Sigmoid colon (tissue), 7 donors: Measurements from ENCODE around the gene CPVL. TPM values are rescaled to one million over a fixed set of nuclear protein-coding genes. Genes with fewer than 3 reads are reported as not detected.

Experiments
- DNase-seq: peaks from one replicate; pipeline ENCODE4 v3.0.0-alpha.2; 2019
- H3K27ac ChIP-seq, 4 donors: fragments of 200-600 bp; sonication (generic); one replicate each; pipeline ENCODE4 v1.5.1; 2016 to 2019; ENCODE audit warnings: mild to moderate bottlenecking in 1 of 4
- H3K27me3 ChIP-seq, 3 donors: fragments of 200-600 bp; sonication (generic); one replicate each; pipeline ENCODE4 v1.5.1; 2019; ENCODE audit warnings: mild to moderate bottlenecking in 1 of 3
- H3K36me3 ChIP-seq, 4 donors: fragments of 200-600 bp; sonication (generic); one replicate each; pipeline ENCODE4 v1.5.1; 2016 to 2019
- H3K4me1 ChIP-seq, 4 donors: fragments of 200-600 bp; sonication (generic); one replicate each; pipeline ENCODE4 v1.5.1; 2017 to 2019
- H3K4me3 ChIP-seq, 4 donors: fragments of 200-600 bp; sonication (generic); one replicate each; pipeline ENCODE4 v1.5.1; 2017 to 2019; ENCODE audit warnings: mild to moderate bottlenecking in 2 of 4, moderate library complexity in 1 of 4
- H3K9me3 ChIP-seq, 4 donors: fragments of 200-600 bp in 3 of 4; sonication (generic) in 3 of 4; one replicate each; pipeline versions ENCODE4 v1.5.1 to v1.6.1; 2013 to 2019
- CTCF ChIP-seq, 4 experiments: fragments of 450-650 bp in 3 of 4; fragments of 200-600 bp in 1 of 4; IDR thresholded peaks; one replicate each; pipeline ENCODE4 v1.5.1; 2016 to 2019; ENCODE audit warnings: antibody characterized with exemption in 4 of 4, mild to moderate bottlenecking in 3 of 4, moderate library complexity in 2 of 4
- EP300 ChIP-seq, 4 donors: sonication (generic); formaldehyde crosslinking; IDR thresholded peaks; one replicate each; pipeline ENCODE4 v1.6.1; 2017; ENCODE audit warnings: antibody characterized with exemption in 4 of 4
- POLR2A ChIP-seq, 2 donors: fragments of 450-650 bp; IDR thresholded peaks; one replicate each; pipeline ENCODE4 v1.6.1; 2016; ENCODE audit warnings: antibody characterized with exemption in 2 of 2, mild to moderate bottlenecking in 2 of 2, moderate library complexity in 2 of 2
- POLR2AphosphoS5 ChIP-seq, 4 donors: sonication (generic); formaldehyde crosslinking; IDR thresholded peaks; one replicate each; pipeline ENCODE4 v1.6.1; 2017; ENCODE audit warnings: antibody characterized with exemption in 4 of 4
- WGBS, 2 donors: extraction: QIAGEN DNeasy Blood & Tissue Kit; methylation state at CpG; one replicate each; pipeline ENCODE4 v1.1.7; 2013; 5-methylcytosine and 5-hydroxymethylcytosine counted together
- intact Hi-C: fragments of 100-400 bp; cut with DNase I; formaldehyde crosslinking; loops from one replicate; pipeline ENCODE4 v1.15.1; 2023
- polyA plus RNA-seq, 3 donors: library from polyadenylated mRNA; stranded (reverse); fragments of 200-250 nt; gene quantifications; one replicate each; pipeline ENCODE4 v1.2.3, GENCODE V29; 2013
- total RNA-seq, 4 donors: library from RNA; depleted of rRNA; stranded (reverse); fragments of >200 nt; gene quantifications; one replicate each; pipeline ENCODE4 v1.1.0, GENCODE V29; 2016
- donor health status: healthy with polysubstance abuse.
- donor health status: Bipolar disorder and iron deficiency.
- donor health status: healthy.

The CPVL gene
- total and polyA plus RNA-seq, 7 donors = 5.4 to 38.8 (median 20.0) TPM

- Histone ChIP-seq H3K9me3 (no peaks in the 10 kb centered on the region), H3K27me3 (no peaks in the 10 kb centered on the region), H3K4me3 (no peak overlapping the region), H3K36me3 (no peaks in the 10 kb centered on the region), H3K4me1 (no peaks in the 10 kb centered on the region), H3K27ac (no peak overlapping the region)
- TF ChIP-seq POLR2AphosphoS5 (IDR thresholded peaks at IDR 0.05) (no peak), POLR2A (IDR thresholded peaks at IDR 0.05) (no peak), CTCF (IDR thresholded peaks at IDR 0.05) (no peak), EP300 (IDR thresholded peaks at IDR 0.05) (no peak)
- WGBS, 2 donors = 78 to 89% methylated on average over 1 of the region's 1 CpG
- DNase-seq = no peak
- intact Hi-C loops = no loop called here
Measured at GRCh38 chr7:29130096-29130495, 16.2 kb downstream of the CPVL start.

- intact Hi-C loops = no loop called here
- no peak overlapping the region for H3K27ac ChIP-seq
- H3K36me3 ChIP-seq = no peaks in the 10 kb centered on the region
- no peaks in the 10 kb centered on the region for H3K9me3 ChIP-seq
- TF ChIP-seq CTCF (IDR thresholded peaks at IDR 0.05) (no peak), POLR2AphosphoS5 (IDR thresholded peaks at IDR 0.05) (no peak), EP300 (IDR thresholded peaks at IDR 0.05) (no peak), POLR2A (IDR thresholded peaks at IDR 0.05) (no peak)
- no peak for DNase-seq
- H3K4me1 ChIP-seq = no peaks in the 10 kb centered on the region
- WGBS, 2 donors = 69 to 74% methylated on average over 4 of the region's 4 CpGs
- no peaks in the 10 kb centered on the region for H3K27me3 ChIP-seq
- no peak overlapping the region for H3K4me3 ChIP-seq
Measured at GRCh38 chr7:29127527-29127926, 18.8 kb downstream of the CPVL start.

GRCh38 chr7:29126804-29127203 is 19.5 kb downstream of the CPVL start:
- DNase-seq = no peak
- intact Hi-C loops = no loop called here
- Histone ChIP-seq H3K27ac (no peak overlapping the region), H3K27me3 (no peaks in the 10 kb centered on the region), H3K9me3 (no peaks in the 10 kb centered on the region), H3K4me1 (no peaks in the 10 kb centered on the region), H3K36me3 (no peaks in the 10 kb centered on the region), H3K4me3 (no peak overlapping the region)
- WGBS, 2 donors = 71 to 84% methylated on average over 3 of the region's 3 CpGs
- TF ChIP-seq CTCF (IDR thresholded peaks at IDR 0.05) (no peak), POLR2A (IDR thresholded peaks at IDR 0.05) (no peak)

- no peak overlapping the region for H3K4me3 ChIP-seq
- no peaks in the 10 kb centered on the region for H3K36me3 ChIP-seq
- 65 to 91% methylated on average over 1 of the region's 1 CpG for WGBS, 2 donors
- H3K4me1 ChIP-seq = no peaks in the 10 kb centered on the region
- H3K9me3 ChIP-seq = no peaks in the 10 kb centered on the region
- intact Hi-C loops = no loop called here
- no peak for DNase-seq
- no peak overlapping the region for H3K27ac ChIP-seq
- TF ChIP-seq POLR2A (IDR thresholded peaks at IDR 0.05) = no peak
- TF ChIP-seq EP300 (IDR thresholded peaks at IDR 0.05) = no peak
- no peak for TF ChIP-seq POLR2AphosphoS5 (IDR thresholded peaks at IDR 0.05)
- no peak for TF ChIP-seq CTCF (IDR thresholded peaks at IDR 0.05)
- H3K27me3 ChIP-seq = no peaks in the 10 kb centered on the region
Measured at GRCh38 chr7:29123626-29124190, 22.6 kb downstream of the CPVL start.

- Histone ChIP-seq H3K36me3 (no peaks in the 10 kb centered on the region), H3K27ac (no peak overlapping the region), H3K4me1 (no peaks in the 10 kb centered on the region), H3K27me3 (no peaks in the 10 kb centered on the region), H3K4me3 (no peak overlapping the region), H3K9me3 (no peaks in the 10 kb centered on the region)
- intact Hi-C loops = no loop called here
- TF ChIP-seq POLR2A (IDR thresholded peaks at IDR 0.05) = no peak
- TF ChIP-seq CTCF (IDR thresholded peaks at IDR 0.05) = no peak
- TF ChIP-seq POLR2AphosphoS5 (IDR thresholded peaks at IDR 0.05) = no peak
- TF ChIP-seq EP300 (IDR thresholded peaks at IDR 0.05) = no peak
- DNase-seq = no peak
- WGBS, 2 donors = 83 to 89% methylated on average over 2 of the region's 2 CpGs
Measured at GRCh38 chr7:29122759-29123158, 23.6 kb downstream of the CPVL start.
